ENCODE data around the gene KRT78.
A peak's percentile ranks its signal among the peaks of the same experiment; 100 is the strongest.
"Not testable (repeated sequence)": the region's sequence is repeated elsewhere in the genome, so short reads cannot be mapped to it uniquely, and the experiment has no call there.

Gene KRT78, protein sequence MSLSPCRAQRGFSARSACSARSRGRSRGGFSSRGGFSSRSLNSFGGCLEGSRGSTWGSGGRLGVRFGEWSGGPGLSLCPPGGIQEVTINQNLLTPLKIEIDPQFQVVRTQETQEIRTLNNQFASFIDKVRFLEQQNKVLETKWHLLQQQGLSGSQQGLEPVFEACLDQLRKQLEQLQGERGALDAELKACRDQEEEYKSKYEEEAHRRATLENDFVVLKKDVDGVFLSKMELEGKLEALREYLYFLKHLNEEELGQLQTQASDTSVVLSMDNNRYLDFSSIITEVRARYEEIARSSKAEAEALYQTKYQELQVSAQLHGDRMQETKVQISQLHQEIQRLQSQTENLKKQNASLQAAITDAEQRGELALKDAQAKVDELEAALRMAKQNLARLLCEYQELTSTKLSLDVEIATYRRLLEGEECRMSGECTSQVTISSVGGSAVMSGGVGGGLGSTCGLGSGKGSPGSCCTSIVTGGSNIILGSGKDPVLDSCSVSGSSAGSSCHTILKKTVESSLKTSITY

DNA sequence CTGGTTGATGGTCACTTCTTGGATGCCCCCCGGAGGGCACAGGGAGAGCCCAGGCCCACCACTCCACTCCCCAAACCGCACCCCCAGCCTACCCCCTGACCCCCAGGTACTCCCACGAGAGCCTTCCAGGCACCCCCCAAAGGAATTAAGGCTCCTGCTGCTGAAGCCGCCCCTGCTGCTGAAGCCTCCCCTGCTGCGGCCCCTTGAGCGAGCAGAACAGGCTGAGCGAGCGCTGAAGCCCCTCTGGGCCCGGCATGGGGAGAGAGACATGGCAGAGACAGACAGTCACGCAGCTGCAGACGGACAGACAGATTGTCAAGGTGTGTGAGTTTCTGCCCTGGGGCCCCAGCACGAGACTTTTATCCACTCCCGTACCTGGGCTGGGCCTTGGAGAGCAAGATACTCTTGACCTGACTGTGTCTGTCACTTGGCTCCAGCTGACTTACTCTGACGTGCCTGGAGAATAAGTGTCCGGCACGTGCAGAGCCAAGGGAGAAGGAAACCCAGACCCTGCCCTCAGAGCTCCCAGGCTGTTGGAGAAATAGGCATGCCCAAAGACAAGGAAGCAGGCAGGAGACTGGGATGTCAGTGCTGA, at the start of gene KRT78:
Gene KRT78 (minus strand): TSS at position 334 of the 595 bp plus-strand sequence. CDS start 64 bp downstream, at position 270.
- DNase-seq, result no peak

DNA sequence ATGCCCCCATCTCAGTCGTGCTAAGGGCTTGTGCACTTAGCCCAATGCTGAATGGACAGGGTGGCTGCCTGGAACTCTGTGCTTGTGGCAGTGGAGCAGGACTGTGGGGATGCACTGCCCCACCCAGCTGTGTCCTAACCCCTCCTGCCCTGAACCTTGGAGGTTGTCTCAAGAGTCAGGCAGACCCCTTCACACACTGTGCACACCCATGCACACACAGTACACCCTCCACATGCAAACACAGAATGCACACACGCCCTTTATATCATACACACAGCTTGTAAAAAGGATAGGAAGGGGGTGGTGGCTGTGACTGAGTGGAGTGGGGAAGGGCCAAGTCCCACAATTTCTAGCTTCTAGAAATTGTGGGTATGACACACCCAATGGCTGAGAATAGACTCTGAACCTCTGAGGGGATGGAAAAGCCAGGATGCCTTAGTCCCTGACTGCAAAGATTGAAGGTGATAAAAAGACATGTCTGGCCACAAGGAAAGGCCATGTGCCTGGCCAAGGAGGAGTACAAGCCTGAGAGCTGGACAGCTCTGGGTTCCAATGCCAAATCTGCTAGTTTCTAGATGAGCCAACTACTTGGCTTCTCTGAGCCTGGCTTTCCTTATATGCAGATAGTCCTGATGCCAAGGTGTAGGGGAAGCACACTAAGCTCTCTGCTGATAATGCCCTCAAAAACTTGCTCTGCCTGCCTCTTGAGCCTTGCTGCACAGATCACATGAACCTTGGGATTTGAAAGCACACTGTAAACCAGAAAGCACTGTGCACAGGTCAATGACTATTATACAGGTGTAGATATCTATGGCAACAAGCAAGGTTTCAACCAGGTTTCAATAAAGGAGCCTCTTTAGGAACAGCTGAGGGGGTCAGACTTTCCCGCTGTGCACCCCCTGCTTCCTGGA, 47.7 kb upstream of the KRT78 start:
- no peak for DNase-seq

DNA sequence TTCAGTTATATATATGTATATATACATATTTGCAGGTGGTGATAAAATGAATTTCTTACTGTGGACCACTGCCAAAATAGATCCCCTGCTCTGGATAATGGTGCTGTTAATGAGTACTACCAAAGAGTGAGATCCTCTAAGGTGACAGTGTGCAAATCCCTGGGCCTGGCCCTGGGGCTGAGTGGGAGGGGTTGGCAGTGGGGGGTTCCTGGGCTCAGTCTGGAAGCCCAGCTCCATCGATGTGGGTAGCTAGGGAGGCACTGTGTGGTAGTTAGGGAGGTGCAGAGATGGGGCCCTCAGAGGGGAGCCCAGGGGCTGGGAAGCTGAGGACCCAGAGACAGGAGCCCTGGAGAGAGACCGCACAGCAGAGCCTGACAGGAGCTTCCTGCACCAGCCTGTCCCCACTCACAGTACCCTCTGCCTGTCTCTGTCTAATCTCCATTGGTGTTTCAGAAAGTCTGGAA, 47.0 kb upstream of the KRT78 start:
- no peak for DNase-seq

DNA sequence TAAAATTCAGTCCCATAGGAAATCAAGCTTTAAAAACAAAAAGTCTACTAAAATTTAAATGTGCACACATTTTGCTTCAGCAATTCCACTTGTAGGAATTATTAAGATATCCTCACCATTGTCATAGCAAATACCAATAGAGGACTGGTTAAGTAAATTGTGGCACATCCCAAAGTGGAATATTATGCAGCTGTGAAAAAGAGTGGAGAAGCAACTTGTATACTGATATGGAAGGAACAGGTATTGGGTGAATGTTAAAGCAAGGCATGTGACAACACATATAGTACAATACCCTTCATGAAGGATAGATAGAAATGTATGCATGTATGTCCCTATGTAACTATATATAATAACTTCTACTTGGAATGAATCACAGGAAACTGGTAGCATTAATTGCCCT, 44.2 kb upstream of the KRT78 start:
- no peak for DNase-seq

DNA sequence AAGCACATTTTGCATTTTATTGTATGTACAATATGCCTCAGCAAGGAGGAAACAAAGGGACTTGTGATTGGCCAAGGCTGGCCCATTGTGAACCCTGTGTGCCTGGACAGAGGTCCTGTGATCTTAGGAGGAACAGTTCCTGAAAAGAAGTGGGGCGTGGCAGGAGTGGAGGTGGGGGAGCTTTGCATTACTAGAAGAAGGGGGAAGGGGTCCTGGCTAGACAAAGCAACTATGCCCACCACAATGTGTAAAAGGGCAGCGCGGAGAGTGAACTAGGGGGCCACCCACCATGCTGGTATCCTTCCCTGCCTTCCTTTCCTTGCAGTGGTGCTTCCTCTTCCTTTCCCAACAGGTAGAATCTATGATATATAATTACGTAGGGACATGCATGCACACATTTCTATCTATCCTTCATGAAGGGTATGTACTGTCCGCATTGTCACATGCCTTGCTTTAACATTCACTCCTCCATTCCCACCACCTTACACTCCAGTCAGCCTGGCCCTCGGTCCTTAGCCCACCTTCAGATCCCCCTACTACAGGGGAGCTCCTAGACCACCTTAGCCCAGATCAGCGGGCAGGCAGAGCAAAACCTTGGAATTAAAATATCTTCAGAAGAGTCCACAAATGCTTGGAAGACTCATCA, 43.5 kb upstream of the KRT78 start:
- no peak for DNase-seq

DNA sequence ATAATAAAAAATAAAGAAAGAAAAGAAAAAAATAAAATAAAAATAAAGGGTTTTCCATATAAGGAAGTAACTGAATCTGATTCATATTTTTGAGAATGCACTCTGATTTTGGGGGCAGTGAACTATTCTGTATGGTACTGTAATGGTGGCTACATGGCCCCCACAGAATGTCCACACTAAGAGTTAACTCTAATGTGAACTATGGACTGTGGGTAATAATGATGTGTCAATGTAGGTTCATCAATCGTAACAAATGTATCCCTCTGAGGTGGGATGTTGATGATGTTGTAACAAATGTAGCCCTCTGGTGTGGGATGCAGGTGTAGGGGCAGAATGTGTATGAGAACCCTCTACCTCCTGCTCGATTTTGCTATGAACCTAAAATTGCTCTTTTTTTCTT, 42.2 kb upstream of the KRT78 start:
- DNase-seq, result no peak

DNA sequence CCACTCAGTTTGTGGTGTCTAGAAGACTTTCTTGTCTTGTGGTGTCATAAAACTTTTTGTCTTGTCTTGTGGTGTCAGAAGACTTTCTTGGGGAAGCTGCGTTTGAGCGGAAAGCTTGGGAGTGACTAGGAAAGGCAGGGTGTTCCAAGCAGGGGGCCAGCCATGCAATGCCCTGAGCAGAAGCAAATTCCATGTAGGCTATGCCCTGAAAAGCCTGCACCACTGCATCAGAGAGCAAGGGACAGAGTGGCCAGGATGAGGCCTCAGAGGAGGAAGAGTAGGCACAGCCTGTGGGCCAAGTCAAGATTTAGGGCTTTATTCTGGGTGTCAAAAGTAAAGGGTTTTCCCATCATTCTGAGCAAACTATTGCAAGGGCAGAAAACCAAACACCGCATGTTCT, 41.6 kb upstream of the KRT78 start:
- no peak for DNase-seq

DNA sequence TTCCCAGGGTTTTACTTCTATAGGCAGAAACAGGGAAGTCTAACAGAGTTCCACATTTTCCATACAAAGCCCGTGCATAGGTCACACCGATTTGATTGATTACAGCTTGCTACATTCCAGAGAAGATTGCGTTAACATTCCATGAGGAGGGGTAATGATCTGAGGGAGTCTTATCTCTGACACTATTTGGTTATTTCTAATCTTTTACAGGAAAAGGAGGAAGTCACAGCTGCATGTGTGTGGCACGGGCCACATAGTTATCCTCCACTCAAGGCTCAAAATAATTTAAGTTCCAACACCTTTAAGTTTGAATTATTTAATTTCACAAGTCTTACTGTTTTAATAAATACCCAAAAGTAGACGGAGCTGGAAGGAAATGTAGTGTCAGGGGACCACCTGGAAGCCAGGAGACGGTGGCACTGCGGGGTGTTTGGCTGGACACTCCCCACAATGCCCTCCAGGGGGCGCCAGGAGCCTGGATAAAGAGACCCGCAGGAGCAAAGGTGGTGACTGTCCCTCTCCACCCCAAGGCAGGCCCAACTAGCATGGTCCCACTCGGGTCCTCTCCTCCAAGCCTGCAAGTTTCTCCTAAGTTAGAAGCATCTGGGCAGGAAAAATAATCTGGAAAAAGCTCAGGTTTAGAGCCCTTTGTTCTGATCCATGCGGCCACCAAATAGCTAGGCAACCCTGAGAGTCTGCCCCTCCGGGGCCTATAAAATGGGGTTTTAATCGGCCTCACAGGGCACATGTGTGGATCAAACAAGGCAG, 35.9 kb upstream of the KRT78 start:
- peak; percentile 48 for DNase-seq

DNA sequence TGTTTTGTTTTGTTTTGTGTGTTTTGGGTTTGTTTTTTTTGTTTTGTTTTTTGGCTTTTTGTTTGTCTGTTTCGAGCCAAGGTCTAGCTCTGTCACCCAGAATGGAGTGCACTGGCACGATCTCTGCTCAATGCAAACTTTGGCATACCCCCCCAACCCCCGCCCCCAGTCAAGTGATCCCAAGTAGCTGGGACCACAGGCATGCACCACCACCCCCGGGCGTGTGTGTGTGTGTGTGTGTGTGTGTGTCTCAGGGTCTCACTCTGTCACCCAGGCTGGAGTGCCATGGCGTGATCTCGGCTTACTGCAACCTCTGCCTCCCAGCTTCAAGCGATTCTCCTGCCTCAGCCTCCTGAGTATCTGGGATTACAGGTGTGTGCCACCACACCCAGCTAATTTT, 31.7 kb upstream of the KRT78 start:
- not testable (repeated sequence) for DNase-seq

DNA sequence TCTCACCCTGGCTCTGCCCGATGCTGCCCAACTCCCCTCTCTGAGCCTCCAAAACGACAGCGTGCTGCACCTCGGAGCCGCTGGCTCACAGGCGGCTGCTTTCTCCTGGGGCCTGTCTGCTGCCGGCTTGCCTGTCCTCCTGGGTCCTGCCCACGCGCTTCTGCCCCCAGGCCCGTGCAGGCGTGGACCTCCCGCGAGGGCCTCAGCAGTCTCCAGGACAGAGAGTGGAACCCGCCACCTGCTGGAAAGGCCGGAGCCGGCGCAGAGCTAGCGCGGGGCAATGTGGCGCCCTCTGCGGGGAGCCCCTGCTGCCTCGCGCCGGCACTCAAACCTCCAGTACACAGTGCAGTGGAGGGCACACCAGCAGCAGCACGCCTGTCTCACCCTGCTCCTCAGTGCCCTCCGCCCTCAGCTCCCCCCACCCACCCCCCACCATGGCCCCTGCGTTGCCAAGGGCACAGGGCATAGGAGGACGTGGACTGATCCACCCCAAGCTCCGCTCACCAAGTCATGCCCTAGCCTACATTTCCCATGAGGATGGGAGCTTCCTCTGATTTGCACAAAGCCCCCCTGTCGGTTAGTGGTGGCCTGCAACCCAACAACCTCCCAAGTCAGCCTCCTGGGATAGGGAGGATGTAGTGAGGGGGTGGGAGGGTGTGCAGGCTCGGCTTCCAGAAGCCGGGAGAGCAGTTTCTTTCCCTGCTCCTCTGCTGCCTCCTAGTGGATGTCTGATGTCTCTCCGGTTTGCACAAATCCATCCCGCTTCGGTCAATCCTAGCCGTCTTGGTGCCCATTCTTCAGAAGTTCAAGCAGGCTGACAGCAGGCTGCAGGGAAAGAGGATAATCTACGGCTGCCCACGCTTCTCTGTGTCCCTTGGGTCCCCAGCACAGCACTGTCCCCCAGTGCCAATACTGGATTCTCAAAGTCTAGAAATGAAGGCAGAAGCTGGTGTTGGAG, 30.9 kb upstream of the KRT78 start:
- DNase-seq, result peak; percentile 73

DNA sequence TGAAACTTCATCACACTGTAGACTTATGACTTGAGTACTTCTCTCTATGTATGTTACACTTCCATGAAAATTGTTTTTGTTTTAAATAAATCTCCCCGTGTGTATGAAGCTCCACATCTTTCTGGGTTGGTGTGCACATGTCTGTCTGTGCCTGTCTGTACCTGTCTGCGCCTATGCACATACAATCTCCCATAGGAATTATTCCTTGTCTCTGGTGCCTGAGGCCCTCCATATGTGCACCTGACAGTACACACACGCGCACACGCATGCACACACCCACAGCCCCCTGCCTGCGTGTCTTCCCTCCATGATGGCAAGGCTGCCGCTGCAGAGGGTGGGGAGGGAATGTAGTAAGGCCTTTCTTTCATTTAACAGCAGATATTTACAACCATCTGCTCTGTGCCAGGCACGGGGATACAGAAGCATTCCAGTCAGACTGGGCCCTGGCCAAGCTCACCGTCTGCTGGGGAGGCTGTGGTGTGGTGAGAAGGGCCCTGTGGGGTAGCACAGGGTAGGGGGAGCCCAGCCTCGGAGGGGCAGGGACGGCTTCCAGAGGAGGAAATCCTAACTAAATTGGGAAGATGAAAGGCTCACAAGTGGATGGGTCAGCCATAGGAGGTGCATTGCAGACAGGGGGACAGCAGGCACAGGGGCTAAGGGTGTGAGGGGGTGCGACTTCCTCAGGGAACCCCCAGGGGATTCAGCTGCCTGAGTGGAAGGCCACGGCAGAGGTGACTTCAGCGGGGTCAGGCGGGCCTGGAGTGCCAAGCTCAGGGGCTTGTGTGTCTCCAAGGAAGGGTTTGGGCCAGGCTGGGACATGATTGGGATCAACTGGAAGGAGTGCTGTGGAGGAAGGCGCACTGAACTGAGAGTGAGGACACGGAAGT, 30.0 kb upstream of the KRT78 start:
- DNase-seq, result no peak

DNA sequence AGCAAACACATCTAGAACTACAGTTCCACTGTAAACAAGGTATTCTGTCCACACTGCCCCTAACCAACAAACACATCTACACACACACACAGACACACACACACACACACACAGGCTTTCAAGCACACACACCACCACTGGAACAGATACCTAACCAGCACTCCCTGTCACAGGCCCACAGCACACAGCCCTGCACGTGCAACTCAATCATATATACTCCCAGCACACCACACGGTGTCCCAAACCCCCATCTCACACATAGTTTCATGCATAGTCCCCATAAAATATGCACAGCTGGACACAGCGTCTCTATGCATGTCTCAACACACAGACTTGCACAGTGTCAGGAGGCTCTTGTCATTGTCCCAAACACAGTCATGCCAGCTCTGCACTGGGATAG, 28.4 kb upstream of the KRT78 start:
- DNase-seq, result no peak

DNA sequence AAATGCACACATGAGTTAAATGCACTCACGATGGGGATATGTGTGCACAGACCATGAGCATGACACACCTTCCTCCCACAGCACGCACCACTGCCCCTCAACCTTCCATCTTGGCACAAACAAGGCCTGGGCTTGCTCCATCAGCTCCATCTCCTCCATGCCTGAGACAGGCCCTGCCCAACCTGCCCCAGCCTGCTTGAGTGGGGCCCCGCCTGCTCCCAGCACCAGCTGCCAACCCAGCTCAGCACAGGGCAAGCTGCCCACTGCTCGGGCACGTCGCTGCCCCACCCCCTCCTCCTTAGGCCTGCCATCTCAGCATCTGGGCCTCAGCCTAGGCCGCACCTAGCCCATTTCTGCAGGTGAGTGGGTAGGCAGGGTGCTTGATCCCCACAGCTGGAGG, 27.6 kb upstream of the KRT78 start:
- DNase-seq, result no peak

DNA sequence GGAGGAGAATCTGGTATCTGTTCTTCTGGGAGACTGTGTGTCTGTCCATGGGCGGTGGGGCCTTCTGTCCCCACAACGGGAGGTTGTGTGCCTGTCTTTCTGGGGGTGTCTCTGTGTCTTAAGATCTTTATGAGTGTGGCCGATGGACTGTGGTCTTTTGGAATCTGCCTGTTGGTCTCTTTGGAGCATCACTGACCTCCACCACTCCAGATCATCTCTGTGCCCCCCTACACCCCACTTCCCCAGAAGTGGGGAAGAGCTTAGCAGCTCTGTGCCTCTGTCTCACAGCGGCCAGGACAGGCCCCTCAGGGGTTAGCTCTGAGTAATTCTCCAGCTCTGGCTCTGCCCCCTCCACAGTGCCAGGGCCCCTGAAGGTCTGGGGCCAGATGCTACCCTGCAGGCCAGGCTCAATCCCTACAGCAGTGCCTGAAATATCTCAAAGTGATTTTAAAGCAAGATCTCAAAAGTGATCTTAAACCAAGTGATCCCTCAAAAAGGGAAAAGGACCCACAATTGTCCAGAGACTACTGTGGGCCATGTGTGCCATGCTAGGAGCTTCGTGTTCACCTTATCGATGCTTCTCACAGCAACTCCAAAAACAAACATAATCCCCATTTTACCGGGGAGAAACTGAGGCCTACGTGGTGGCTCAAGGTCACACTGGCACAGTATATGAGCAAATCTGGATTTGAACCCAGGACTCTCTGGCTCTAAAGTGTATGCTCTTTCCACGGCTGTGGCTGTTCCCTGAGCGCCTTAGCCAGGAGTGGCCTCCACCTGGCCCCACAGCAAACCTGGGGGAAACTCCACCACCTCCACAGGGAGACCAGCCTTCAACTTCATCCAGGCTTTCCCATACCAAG, 26.0 kb upstream of the KRT78 start:
- DNase-seq, result no peak

DNA sequence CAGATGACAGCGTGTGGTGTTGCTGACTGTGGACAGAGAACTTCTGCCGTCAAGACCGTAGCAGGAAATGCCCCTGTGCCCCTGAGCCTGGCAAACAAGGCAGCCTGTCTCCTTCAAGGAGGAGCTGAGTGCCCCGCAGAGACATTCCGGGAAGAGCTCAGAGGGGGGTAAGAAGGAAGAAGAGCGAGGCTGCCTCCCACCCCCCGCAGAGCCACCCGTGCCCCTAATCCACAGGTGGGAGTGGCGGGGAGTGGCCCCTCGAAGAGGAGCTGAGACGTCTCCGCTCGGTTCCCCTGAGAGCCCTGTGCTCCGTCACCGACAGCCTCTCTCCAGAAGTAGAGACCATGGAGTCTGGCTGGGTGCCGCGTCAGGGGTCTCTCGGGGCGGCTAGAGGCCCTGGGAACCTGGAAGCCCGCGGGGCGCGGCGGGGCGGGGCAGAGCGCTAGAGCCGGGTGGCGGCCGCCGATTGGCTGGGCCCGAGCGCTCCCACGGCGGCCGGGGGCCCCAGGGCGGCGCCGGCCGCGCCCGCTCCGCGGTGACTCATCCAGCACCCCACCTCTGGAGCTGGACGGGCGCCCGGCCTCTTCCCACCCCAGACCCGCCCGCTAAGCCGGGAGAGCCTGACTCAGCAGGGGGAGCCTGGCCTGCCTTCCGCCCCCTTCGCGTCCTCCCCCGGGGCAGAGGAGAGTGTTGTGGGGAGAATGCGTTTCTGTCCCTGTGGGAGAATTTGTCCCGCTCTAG, 25.2 kb upstream of the KRT78 start:
- no peak for DNase-seq

DNA sequence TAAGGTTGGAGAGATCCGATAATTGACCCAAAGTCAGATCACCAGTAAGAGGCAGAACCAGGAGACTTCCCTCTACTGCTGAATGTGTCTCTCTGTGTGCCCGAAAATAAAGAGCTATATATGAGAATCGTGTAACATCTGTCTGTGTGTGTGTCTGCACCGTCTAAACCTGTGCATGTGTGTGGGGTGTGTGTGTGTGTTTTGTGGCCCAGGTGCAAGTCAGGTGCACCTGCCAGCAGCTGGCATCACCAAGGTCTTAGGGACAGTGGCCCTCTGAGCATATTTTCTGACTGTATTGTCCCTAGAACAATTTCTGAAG, 24.7 kb upstream of the KRT78 start:
- DNase-seq, result no peak

DNA sequence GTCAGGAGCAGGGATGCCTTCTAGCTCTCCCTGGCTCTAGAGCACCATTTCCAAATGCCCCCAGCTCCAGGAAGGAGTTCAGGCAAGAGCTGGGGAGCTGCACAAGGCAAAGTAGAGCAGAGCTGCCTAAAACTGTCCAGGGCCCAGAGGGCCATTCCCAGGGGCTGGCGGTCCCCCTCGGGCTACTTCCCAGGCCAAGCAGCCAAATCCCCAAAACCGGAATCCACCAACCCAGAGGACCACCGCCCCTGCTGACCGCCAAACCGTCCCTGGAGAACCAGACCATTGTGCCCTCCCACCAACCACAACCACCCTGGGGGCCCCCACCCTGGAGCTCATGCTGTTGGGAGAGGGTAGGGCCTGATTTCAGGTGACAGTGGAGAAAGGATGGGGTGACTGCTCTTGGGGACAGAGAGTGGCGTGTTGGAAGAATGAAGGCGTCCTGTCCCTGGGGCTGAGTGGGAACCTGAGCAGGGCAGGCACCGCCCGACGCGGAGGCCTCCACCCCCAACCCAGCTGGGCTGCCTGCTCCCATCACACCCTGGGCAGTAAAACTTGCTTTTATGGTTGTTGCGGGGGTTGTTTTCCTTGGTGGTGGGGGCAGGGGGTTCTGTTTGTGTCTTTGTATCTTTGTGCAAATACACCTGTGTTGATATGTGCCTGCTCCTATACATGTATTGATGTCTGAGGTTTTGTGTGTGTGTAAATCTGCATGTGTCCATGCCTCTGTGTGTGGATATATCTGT, 24.0 kb upstream of the KRT78 start:
- no peak for DNase-seq
